GM23248 (cell line): ENCODE measurements around the gene LRRN4. TPM values are rescaled to one million over a fixed set of nuclear protein-coding genes. Genes with fewer than 3 reads are reported as not detected.

ENCODE experiments used
- DNase-seq: peaks from one replicate; pipeline ENCODE4 v3.0.0-alpha.2; 2015
- H2AFZ ChIP-seq: fragments of 200-600 bp; sonication (generic); 2 replicates; pipeline ENCODE4 v1.6.1; 2016; ENCODE audit warnings: antibody characterized with exemption
- H3F3A ChIP-seq: fragments of 200-600 bp; sonication (generic); 2 replicates; pipeline ENCODE4 v1.6.1; 2016; ENCODE audit warnings: mild to moderate bottlenecking, antibody characterized with exemption, mixed run types; ENCODE audit not compliant: insufficient read depth
- H3K27ac ChIP-seq: fragments of 200-600 bp; sonication (generic); 2 replicates; pipeline ENCODE4 v1.5.1; 2016; ENCODE audit warnings: mild to moderate bottlenecking
- H3K27me3 ChIP-seq: fragments of 200-600 bp; sonication (generic); replicated peaks from 2 replicates; pipeline ENCODE4 v1.6.1; 2016; ENCODE audit warnings: mild to moderate bottlenecking; ENCODE audit not compliant: insufficient read depth
- H3K36me3 ChIP-seq: fragments of 200-600 bp; sonication (generic); 2 replicates; pipeline ENCODE4 v1.6.1; 2016; ENCODE audit warnings: low read depth, mild to moderate bottlenecking
- H3K4me1 ChIP-seq: fragments of 200-600 bp; sonication (generic); 2 replicates; pipeline ENCODE4 v1.6.1; 2016; ENCODE audit warnings: mild to moderate bottlenecking; ENCODE audit not compliant: insufficient read depth
- H3K4me2 ChIP-seq: fragments of 200-600 bp; sonication (generic); one replicate; pipeline ENCODE4 v1.6.1; 2016; ENCODE audit warnings: mild to moderate bottlenecking; ENCODE audit not compliant: unreplicated experiment
- H3K4me3 ChIP-seq: fragments of 200-600 bp; sonication (generic); 2 replicates; pipeline ENCODE4 v1.5.1; 2016; ENCODE audit warnings: mild to moderate bottlenecking
- H3K79me2 ChIP-seq: fragments of 200-600 bp; sonication (generic); 2 replicates; pipeline ENCODE4 v1.6.1; 2016; ENCODE audit warnings: mild to moderate bottlenecking; ENCODE audit not compliant: insufficient read depth
- H3K9ac ChIP-seq: fragments of 200-600 bp; sonication (generic); 2 replicates; pipeline ENCODE4 v1.6.1; 2016; ENCODE audit warnings: mild to moderate bottlenecking
- H3K9me2 ChIP-seq: fragments of 200-600 bp; sonication (generic); 2 replicates; pipeline ENCODE4 v1.6.1; 2016; ENCODE audit warnings: mixed run types, mild to moderate bottlenecking, moderate library complexity; ENCODE audit not compliant: insufficient read depth
- H3K9me3 ChIP-seq: fragments of 200-600 bp; sonication (generic); one replicate; pipeline ENCODE4 v1.6.1; 2017; ENCODE audit warnings: low read depth
- H4K20me1 ChIP-seq: fragments of 200-600 bp; sonication (generic); 2 replicates; pipeline ENCODE4 v1.6.0; 2016; ENCODE audit not compliant: insufficient read depth
- EZH2 ChIP-seq: fragments of 200-600 bp; sonication (generic); IDR thresholded peaks from 2 replicates; pipeline ENCODE4 v1.6.1; 2018; ENCODE audit warnings: antibody characterized with exemption, mild to moderate bottlenecking; ENCODE audit not compliant: insufficient read depth, poor library complexity, severe bottlenecking
- EZH2phosphoT487 ChIP-seq: fragments of 200-600 bp; sonication (generic); IDR thresholded peaks from 2 replicates; pipeline ENCODE4 v1.6.1; 2018; ENCODE audit warnings: antibody characterized with exemption, moderate library complexity, mild to moderate bottlenecking, low read depth; ENCODE audit not compliant: insufficient read depth
- WGBS, 2 experiments: methylation state at CpG; one replicate each; pipeline ENCODE4 v1.1.6; 2015 to 2017; ENCODE audit warnings: low lambda C conversion rate in 2 of 2, low coverage in 1 of 2; ENCODE audit errors: missing lambda C conversion rate in 2 of 2; 5-methylcytosine and 5-hydroxymethylcytosine counted together
- in situ Hi-C: fragments of 300-500 bp; cut with MboI; formaldehyde crosslinking; loops from 2 replicates; pipeline ENCODE4 v1.15.0; 2020
- polyA plus RNA-seq: library from polyadenylated mRNA; unstranded; fragments of >200 nt; fragmentation: Nextera tagmentation; extraction: Ambion mirVana; gene quantifications from 2 replicates; pipeline ENCODE4 v1.2.1, GENCODE V29; 2016
- total RNA-seq: library from RNA; depleted of rRNA; stranded (reverse); fragments of >200 nt; shearing (Covaris generic); gene quantifications from 2 replicates; pipeline ENCODE4 v1.2.3, GENCODE V29; 2014

LRRN4 gene
- total and polyA plus RNA-seq, 2 experiments from 2014 or later, result not detected

GRCh38 chr20:6024768-6025167 is 29.1 kb downstream of the LRRN4 start:
- Histone ChIP-seq H3K9me3 (no peaks in the 10 kb centered on the region), H3K4me3 (no peak overlapping the region), H3K36me3 (peaks cover 30% of the 10 kb centered on the region), H3K4me1 (peaks cover 10% of the 10 kb centered on the region; the same call in 1 of the 2 replicates), H3K9ac (no peak overlapping the region), H4K20me1 (no peaks in the 10 kb centered on the region), H3K4me2 (no peak overlapping the region), H3K9me2 (no peaks in the 10 kb centered on the region), H3K27ac (no peak overlapping the region), H2AFZ (no peak overlapping the region), H3F3A (0 out of 2 replicates have a peak, but pooled peaks cover 4% of the 10 kb centered on the region), H3K27me3 (no peaks in the 10 kb centered on the region), H3K79me2 (peaks cover 99% of the 10 kb centered on the region)
- no peak for TF ChIP-seq EZH2
- no peak for TF ChIP-seq EZH2phosphoT487
- 97 to 100% methylated on average over 1 of the region's 1 CpG for WGBS, 2 experiments
- in situ Hi-C loops, result no loop called here
- no peak for DNase-seq

- WGBS, 2 experiments, result 86 to 87% methylated on average over 7 of the region's 7 CpGs
Measured at GRCh38 chr20:6017880-6018279, 36.0 kb downstream of the LRRN4 start.

GRCh38 chr20:6017467-6017866 is 36.4 kb downstream of the LRRN4 start:
- no peaks in the 10 kb centered on the region for H3K9me2 ChIP-seq
- H3K36me3 ChIP-seq, result peaks cover 23% of the 10 kb centered on the region
- H3K79me2 ChIP-seq, result peaks cover 100% of the 10 kb centered on the region
- in situ Hi-C loops, result no loop called here
- H3F3A ChIP-seq, result 0 out of 2 replicates have a peak, but pooled peaks cover 4% of the 10 kb centered on the region
- H3K9me3 ChIP-seq, result no peaks in the 10 kb centered on the region
- H3K9ac ChIP-seq, result no peak overlapping the region
- no peak overlapping the region for H3K4me2 ChIP-seq
- no peak overlapping the region for H3K4me3 ChIP-seq
- peaks cover 7% of the 10 kb centered on the region; the same call in 1 of the 2 replicates for H4K20me1 ChIP-seq
- H2AFZ ChIP-seq, result no peak overlapping the region
- TF ChIP-seq EZH2phosphoT487 (no peak), EZH2 (no peak)
- no peaks in the 10 kb centered on the region for H3K4me1 ChIP-seq
- no peak for DNase-seq
- no peak overlapping the region for H3K27ac ChIP-seq
- no peaks in the 10 kb centered on the region for H3K27me3 ChIP-seq

More at GRCh38 chr20:6017880-6018279, 36.0 kb downstream of the LRRN4 start:
- DNase-seq, result no peak
- Histone ChIP-seq H3K9me2 (no peaks in the 10 kb centered on the region), H2AFZ (no peak overlapping the region), H3K9me3 (no peaks in the 10 kb centered on the region), H3K36me3 (peaks cover 18% of the 10 kb centered on the region), H3K27ac (no peak overlapping the region), H3K9ac (no peak overlapping the region), H3K79me2 (peaks cover 100% of the 10 kb centered on the region), H3F3A (0 out of 2 replicates have a peak, but pooled peaks cover 4% of the 10 kb centered on the region), H3K4me3 (no peak overlapping the region), H3K4me2 (no peak overlapping the region), H3K27me3 (no peaks in the 10 kb centered on the region), H4K20me1 (peaks cover 7% of the 10 kb centered on the region; the same call in 1 of the 2 replicates), H3K4me1 (no peaks in the 10 kb centered on the region)
- TF ChIP-seq EZH2, result no peak
- no peak for TF ChIP-seq EZH2phosphoT487
- in situ Hi-C loops, result no loop called here

GRCh38 chr20:6014957-6015356 is 38.9 kb downstream of the LRRN4 start:
- 77 to 81% methylated on average over 4 of the region's 4 CpGs for WGBS, 2 experiments
- Histone ChIP-seq H3K4me1 (no peaks in the 10 kb centered on the region), H3K9ac (no peak overlapping the region), H3K9me3 (no peaks in the 10 kb centered on the region), H3K4me3 (no peak overlapping the region), H2AFZ (no peak overlapping the region), H3K4me2 (no peak overlapping the region), H4K20me1 (peaks cover 7% of the 10 kb centered on the region; the same call in 1 of the 2 replicates), H3F3A (no peaks in the 10 kb centered on the region), H3K27me3 (no peaks in the 10 kb centered on the region), H3K27ac (no peak overlapping the region), H3K9me2 (no peaks in the 10 kb centered on the region), H3K36me3 (peaks cover 44% of the 10 kb centered on the region), H3K79me2 (peaks cover 100% of the 10 kb centered on the region)
- no peak for DNase-seq
- TF ChIP-seq EZH2phosphoT487, result no peak
- no peak for TF ChIP-seq EZH2
- in situ Hi-C loops, result no loop called here

- Histone ChIP-seq H3K9ac (no peak overlapping the region), H3F3A (no peaks in the 10 kb centered on the region), H2AFZ (no peak overlapping the region), H3K79me2 (peaks cover 100% of the 10 kb centered on the region), H3K4me1 (no peaks in the 10 kb centered on the region), H3K9me3 (no peaks in the 10 kb centered on the region), H3K9me2 (no peaks in the 10 kb centered on the region), H4K20me1 (peaks cover 7% of the 10 kb centered on the region; the same call in 1 of the 2 replicates), H3K4me3 (no peak overlapping the region), H3K4me2 (no peak overlapping the region), H3K27ac (no peak overlapping the region), H3K27me3 (no peaks in the 10 kb centered on the region), H3K36me3 (peaks cover 48% of the 10 kb centered on the region)
- no peak for TF ChIP-seq EZH2phosphoT487
- TF ChIP-seq EZH2, result no peak
- no peak for DNase-seq
- in situ Hi-C loops, result no loop called here
- 88 to 96% methylated on average over 3 of the region's 3 CpGs for WGBS, 2 experiments
Measured at GRCh38 chr20:6014017-6014416, 39.8 kb downstream of the LRRN4 start.
